HG03095 (cell line): ENCODE results near the gene AKIRIN1.
"Not testable (repeated sequence)": the region's sequence is repeated elsewhere in the genome, so short reads cannot be mapped to it uniquely, and the experiment has no call there.

Experiments used
- ATAC-seq: cut with Tn5 transposase; IDR thresholded peaks from one replicate; pipeline ENCODE4 v1.9.1; 2021; ENCODE audit warnings: moderate library complexity; ENCODE audit not compliant: unreplicated experiment

Gene AKIRIN1, protein sequence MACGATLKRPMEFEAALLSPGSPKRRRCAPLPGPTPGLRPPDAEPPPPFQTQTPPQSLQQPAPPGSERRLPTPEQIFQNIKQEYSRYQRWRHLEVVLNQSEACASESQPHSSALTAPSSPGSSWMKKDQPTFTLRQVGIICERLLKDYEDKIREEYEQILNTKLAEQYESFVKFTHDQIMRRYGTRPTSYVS

DNA sequence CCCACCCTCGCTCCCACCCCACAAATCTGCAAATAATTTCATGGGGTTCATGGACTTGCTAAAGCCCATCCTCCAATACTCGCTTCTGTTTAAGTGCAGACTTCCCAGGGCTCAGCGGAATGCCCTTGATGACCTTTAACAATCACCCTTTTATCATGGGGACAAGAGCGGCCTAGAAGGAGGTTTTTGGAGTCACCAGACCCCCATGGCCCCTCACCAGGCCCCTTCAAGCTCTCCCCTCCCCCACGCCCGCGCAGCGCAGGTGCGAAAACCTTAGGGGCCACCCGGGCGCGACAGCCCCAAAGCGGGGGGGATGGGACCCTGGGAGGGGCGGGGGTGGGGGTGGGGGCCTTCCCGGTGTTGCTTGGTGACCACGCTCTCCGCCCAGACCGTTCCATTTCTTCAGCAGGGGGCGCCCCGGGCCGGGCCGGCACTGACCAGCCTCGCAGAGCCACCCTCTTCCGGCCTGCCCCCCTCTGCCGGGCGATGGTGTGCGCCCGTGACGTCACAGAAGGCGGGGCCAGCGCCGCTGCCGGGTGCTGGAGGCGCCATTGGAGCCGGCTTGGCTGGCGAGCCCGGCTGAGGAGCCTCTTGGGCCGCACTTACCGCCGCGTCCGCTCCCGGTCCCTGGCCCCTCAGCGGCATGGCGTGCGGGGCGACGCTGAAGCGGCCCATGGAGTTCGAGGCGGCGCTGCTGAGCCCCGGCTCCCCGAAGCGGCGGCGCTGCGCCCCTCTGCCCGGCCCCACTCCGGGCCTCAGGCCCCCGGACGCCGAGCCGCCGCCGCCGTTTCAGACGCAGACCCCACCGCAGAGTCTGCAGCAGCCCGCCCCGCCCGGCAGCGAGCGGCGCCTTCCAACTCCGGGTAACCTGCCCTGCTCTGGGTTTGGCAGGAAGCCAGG lies at the start of gene AKIRIN1:
AKIRIN1 (plus strand) TSS at position 539 of the 900 bp plus-strand sequence; CDS start at position 644, 105 bp downstream.
- ATAC-seq = peak; percentile 89

DNA sequence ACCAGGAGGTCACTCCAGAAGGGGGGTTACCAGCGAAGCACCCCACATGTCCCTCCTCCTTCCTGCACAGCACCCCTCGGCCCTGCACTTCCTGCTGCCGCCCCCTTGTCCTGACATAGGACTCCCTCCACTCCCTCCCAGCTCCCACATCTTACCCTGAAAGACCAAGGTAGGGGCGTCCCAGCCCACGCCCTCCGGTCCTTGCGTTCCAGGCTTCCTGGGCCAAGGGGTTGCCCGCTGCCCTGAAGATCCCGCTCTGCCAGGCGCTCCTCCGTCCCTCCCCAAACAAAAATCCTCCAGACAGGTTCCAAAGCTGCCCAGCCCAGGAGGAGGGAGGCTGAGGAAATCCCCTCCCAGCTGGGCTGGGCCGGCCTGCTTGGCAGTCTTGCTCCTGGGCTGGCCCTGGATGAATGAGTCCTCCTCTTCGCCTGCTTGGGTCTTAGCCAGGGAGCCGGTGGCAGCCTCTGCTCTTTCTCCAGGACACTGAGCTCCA lies 49.5 kb upstream of the AKIRIN1 start, which contains the start of gene RHBDL2:
RHBDL2 (minus strand) TSS at position 304 of the 493 bp plus-strand sequence. CDS start 22,618 bp downstream, outside the sequence.
- no peak for ATAC-seq

DNA sequence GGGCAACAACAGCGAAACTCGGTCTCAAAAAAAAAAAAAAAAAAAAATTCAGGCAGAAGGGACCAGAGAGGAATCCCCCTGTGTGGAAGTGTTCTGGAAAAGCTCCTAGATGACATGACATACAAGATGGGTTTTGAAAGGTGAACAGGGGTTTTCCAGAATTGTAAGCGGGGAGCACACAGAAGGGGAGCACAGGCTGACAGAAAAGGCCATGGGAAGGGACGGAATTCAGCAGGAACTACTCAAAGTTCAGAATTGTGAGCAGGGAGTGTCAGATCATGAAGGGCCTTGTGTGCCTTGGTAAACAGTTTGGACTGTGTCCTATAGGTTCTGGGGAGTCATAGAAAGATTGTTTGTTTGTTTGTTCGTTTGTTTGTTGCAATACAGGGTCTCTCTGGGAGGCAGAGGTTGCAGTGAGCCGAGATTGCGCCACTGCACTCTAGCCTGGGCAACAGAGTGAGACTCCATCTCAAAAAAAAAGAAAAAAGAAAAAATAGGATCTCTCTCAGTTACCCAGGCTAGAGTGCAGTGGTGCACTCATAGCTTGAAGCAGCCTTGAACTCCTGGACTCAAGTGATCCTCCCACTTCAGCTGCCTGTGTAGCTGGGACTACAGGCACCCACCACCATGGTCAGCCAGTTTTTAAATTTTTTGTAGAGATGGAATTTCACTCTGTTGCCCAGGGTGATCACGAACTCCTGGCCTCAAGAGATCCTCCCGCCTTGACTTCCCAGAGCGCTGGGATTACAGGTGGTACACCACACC lies 48.2 kb upstream of the AKIRIN1 start:
- no peak for ATAC-seq

DNA sequence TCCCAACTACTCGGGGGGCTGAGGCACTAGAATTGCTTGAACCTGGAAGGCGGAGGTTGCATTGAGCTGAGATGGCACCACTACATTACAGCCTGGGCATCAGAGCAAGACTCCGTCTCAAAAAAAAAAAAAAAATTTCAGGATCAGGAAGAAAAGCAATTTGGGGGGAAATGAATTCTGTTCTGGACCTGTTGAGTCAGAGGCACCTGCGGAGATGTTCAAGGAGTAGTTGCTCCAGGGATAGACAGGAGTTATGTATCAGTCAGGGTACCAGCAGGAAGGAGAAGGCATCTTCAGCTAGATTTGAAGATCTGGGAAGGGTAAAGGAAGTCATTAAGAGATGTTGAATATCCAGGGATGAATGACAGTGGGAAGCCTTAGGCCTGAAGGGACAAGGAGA lies 46.5 kb upstream of the AKIRIN1 start:
- no peak for ATAC-seq

DNA sequence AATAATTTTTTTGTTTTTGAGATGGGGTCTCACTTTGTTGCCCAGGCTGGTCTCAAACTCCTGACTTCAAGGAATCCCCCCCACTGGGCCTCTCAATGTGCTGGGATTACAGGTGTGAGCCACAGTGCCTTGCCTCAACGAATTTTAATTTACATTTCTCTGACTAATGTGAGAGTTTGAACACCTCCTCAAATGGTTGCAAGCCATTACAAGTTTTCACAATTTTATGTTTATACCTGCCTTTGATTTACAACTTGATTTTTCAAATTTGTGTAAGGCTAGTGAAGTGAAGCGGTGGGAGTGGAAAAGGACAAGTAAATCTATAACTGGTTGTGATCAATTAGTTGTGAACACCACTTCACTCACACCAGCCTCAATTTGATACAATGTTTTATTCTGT lies 40.5 kb upstream of the AKIRIN1 start:
- ATAC-seq = no peak

DNA sequence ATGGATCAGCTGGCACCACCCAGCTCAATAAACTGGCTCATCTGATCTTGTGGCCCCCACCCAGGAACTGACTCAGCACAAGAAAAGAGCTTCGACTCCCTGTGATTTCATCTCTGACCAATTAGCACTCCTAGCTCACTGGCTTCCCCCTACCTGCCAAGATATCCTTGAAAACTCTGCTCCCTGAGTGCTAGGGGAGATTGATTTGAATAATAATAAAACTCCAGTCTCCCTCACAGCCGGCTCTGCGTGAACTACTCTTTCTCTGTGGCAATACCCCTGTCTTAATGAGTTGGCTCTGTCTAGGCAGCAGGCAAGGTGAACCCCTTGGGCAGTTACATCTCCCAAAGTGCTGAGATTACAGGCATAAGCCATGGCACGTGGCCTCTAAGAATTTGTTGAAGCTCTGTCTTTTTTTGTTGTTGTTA lies 37.6 kb upstream of the AKIRIN1 start:
- ATAC-seq = no peak

DNA sequence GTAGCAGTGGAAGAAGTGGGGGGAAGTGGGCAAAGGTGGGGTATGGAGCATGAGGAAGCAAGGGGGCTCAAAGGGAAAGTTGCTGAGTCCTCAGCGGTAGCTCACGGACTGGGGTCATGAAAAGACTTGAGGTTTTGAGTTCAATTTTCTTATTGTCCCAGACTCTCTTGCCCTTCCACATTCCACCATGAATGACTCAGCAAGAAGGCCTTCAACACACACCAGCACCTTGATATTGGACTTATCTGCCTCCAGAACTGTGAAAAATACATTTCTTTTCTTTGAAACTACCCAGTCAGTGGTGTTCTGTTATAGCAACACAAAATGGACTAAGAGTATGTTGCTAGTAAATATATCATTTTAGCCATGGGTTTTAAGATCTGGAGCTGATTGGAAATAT lies 32.1 kb upstream of the AKIRIN1 start:
- no peak for ATAC-seq

DNA sequence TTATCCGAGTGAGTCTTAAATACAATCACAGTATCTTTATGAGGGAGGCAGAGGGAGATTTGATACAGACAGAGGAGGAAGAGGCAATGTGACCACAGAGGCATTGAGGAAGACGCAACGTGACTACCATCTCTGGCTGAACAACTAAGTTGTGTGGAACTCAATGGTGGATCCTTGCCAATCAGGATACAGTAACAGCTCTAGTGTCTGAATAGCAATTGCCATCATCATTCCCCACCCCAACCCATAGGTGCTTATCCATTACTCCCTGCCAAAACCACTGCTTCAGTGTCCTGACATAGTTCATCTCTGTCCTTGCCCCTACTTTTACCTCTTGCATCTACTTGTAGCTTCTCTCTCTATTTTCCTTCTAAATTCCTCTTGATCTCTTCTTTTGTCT lies 29.0 kb upstream of the AKIRIN1 start:
- ATAC-seq = no peak

DNA sequence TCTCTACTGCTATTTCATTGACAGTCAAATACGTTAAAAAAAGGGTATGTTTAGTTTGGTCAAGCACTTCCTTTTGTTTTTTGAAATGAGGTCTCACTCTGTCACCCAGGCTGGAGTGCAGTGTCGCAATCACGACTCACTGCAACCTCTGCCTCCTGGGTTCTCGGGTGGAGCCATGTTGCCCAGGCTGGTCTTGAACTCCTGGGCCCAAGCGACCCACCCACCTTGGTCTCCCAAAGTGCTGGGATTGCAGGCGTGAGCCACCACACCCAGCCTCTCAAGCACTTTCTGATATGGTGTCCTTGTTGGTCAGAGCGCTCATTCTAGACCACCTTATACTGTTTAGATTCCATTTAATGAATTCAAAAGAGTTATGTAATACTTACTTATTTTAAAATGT lies 28.5 kb upstream of the AKIRIN1 start:
- ATAC-seq = no peak

DNA sequence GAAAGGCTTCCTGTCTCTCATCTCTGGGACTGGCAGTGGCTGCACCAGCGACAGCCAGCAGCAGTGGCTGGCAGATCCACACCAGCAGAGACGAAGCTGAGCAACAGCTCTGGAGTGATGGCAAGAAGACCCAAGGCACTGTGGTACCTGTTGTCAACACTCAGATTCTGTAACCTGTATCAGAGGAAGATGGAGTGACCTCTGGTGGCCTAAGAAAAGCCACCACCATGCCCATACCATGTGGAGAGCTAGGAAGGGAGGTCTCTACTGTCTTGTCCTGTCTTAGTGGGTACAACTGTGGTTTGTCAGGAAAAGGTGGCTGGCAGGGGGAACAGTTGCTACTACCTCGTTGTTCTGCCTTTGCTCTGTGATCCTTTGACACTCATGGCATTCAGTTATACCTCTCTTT lies 26.9 kb upstream of the AKIRIN1 start:
- no peak for ATAC-seq

DNA sequence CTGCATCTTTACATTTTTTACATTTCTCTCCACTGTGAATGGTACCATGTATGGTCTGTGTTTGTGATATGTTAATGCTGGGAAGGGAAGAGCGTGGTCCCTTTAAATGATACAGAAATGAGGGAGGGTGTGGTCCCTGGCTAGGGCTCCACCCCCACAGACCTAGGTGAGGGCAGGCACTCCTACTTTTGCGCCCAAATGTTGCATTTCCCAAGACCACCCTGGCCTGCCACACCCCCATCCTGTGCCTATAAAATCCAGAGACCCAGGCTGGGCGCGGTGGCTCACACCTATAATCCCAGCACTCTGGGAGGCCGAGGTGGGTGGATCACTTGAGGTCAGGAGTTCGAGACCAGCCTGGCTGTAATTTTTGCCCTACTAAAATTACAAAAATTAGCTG lies 17.9 kb upstream of the AKIRIN1 start:
- ATAC-seq = not testable (repeated sequence)

DNA sequence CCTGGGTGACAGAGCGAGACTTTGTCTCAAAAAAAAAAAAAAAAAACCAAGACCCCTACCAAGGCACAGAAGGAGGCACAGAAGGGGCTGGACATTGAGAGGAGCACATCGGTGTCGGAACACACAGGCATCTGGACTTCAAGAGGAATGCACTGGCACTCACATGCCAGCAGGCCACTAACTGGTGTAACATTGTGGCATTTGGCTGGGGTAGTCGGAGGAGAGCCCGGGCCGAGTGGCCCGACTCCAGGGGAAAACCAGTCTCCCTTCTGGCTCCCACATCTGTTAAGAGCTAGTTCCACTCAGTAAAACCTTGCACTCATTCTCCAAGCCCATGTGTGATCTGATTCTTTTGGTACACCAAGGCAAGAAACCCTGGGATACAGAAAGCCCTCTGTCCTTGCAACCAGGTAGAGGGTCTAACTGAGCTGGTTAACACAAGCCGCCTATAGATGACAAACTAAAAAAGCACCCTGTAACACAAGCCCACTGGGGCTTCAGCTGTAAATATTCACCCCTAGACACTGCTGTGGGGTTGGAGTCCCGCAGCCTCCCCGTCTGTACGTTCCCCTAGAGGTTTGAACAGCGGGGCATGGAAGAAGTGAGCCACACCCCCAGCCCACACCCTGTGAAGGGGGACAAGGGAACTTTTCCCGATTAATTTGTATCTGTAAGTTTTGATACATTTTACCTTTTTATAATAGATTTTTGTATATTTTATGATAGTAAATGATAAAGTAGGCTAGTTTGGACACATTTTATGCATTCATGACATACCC lies 17.2 kb upstream of the AKIRIN1 start:
- ATAC-seq = no peak

DNA sequence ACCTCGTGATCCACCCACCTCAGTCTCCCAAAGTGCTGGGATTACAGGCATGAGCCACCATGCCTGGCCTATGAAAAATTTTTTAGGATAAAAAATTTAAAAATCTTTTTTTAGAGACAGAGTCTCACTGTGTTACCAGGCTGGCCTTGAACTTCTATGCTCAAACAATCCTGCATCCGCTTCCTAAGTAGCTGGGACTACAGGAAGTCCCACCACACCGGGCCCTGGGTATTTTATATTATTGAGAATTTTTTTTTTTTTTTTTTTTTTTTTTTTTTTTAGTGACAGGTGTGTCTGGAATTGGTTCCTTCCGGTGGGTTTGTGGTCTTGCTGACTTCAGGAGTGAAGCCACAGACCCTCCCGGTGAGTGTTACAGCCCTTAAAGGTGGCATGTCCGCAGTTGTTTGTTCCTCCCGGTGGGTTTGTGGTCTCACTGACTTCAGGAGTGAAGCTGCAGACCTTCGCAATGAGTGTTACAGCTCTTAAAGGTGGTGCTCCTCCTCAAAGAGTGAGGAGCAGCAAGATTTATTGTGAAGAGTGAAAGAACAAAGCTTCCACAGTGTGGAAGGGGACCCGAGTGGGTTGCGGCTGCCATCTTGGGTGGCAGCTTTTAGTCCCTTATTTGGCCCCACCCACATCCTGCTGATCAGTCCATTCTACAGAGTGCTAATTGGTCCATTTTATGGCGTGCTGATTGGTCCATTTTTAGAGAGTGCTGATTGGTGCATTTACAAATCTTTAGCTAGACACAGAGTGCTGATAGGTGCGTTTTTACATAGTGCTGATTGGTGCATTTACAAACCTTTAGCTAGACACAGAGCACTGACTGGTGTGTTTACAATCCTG lies 13.5 kb upstream of the AKIRIN1 start:
- ATAC-seq = not testable (repeated sequence)

DNA sequence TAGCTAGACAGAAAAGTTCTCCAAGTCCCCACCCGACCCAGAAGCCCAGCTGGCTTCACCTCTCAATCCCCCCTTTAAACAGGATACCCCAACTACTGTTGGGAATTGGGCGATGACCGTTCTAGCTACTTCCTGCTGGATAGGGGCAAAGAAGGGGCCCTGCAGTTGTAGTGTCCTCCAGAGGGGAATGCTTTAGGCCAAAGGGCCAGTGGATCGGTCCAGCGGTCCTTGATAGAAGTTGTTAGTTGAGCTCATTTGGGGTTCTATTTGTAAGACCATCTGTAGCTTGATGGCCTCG lies 12.9 kb upstream of the AKIRIN1 start:
- ATAC-seq = not testable (repeated sequence)

DNA sequence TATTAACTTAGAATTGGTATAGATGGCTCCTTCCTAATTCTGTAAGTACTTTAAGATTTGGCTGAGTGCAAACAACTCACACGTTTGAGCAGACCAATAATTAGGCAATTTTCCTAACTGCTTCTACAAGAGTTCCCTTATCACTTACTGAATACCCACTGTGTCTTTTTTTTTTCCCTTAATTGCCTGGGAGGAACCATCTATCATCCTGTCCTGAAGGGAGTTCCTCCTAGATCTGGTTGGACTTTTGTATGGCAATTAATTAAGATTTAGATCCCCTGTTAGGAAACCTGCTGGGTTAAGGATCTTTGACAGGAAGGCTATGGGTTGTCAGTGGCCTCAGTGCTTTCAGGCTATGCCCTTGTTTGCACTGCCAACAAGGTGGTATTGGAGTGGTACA lies 11.7 kb upstream of the AKIRIN1 start:
- ATAC-seq = not testable (repeated sequence)

DNA sequence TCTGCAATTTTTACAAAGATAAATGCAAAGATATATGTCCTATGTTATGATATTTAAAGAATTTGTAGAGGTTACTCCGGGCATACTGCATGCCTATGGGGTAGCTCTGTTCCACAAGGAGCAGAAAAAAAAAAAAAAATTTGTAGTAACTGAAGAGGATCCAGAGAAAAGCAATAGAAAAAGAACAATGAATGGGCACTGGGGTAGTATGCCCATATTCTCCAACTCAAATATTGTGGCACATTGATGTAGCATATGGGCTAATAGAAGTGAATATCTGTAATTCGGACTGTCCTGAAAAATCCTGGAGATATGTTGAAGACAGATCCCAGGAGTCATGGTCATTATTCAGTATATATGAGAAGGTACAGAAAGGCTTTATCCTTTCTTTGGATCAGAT lies 1.1 kb upstream of the AKIRIN1 start:
- no peak for ATAC-seq

DNA sequence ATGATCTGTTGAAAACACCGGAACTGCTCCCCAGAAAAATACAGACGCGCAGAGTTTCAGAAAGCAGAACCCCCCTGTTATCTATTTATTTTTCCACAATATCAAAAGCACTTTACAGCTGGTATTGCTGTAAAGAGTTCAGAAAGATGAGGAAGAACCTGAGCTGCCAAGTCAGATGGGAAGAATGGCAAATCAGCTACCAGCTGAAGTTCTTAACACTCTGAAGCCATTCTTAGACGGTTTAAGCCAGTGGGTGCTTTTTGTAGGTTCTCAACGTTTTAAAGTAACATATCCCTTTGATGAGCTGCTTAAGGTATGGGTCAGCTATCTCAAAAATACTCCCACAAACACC lies 714 bp upstream of the AKIRIN1 start:
- ATAC-seq = no peak

DNA sequence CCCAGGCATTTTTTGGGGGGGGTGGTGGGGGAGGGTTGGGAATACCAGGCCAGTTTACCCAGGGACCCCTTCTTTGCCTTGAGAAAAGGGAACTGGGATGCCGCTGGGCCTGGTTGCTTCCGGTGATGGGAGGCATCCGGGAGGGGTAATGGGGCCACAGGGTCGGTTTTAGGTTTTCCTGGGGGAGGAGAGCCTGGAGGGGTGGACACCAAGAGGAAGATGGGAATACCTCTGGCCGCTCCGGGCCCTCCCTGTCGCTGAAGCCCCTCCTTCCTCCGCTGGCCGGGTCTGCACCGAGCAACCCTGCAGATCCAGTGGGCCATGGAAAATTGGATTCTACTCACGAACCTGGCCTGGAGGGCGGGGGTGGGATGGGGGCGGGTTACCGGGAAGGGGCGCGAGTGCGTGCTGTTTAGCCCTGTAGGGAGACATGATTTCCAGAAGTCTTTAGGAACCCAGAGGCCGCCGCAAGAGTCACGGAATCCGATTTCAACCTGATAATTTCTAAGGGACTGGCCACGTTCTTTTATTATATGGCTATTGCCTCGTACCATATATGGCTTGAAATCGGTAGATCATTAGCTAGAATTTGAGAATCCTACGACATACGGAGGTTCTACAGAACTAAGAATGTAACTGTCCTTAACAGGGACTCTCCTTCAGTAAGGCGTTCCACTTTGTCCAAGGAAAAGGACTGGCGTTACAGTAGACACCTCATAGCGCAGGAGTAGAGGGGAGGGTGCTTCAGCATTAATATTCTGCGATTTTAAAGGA lies 749 bp downstream of the AKIRIN1 start:
- ATAC-seq = no peak
